Activated naive CD8-positive, alpha-beta T cell treated with anti-CD3 and anti-CD28 coated beads, Interleukin-2, amount 10 ng/mL, durations not matched to agents 7 days and 5 days (primary cell): Measurements from ENCODE around the gene VPS16. TPM values are rescaled to one million over a fixed set of nuclear protein-coding genes. Genes with fewer than 3 reads are reported as not detected.
"Not testable (repeated sequence)": the region's sequence is repeated elsewhere in the genome, so short reads cannot be mapped to it uniquely, and the experiment has no call there.

Experiments
- ATAC-seq: fragments of 150-1000 bp; cut with Tn5 transposase; one replicate; pipeline ENCODE4 v1.10.0; 2021; ENCODE audit warnings: low read depth, moderate library complexity
- POLR2A ChIA-PET: fragments of 350-600 bp; sonication (Branson Sonifier 250); formaldehyde crosslinking; loops from one replicate; lab custom pipeline; 2021; ENCODE audit warnings: antibody characterized with exemption; lab: Charles Lee
- DNase-seq: peaks from one replicate; pipeline ENCODE4 v3.0.0; 2021
- H3K27ac Mint-ChIP-seq: one replicate; pipeline ENCODE4 v1.8.0; 2022; ENCODE audit warnings: mild to moderate bottlenecking, mixed read lengths
- H3K27me3 Mint-ChIP-seq: one replicate; pipeline ENCODE4 v1.8.0; 2022; ENCODE audit warnings: mild to moderate bottlenecking, moderate library complexity, mixed read lengths
- H3K36me3 Mint-ChIP-seq: one replicate; pipeline ENCODE4 v1.8.0; 2021; ENCODE audit warnings: mild to moderate bottlenecking, mixed read lengths
- H3K4me1 Mint-ChIP-seq: one replicate; pipeline ENCODE4 v1.8.0; 2021; ENCODE audit warnings: mixed read lengths
- H3K4me3 Mint-ChIP-seq: one replicate; pipeline ENCODE4 v1.8.0; 2022; ENCODE audit warnings: mild to moderate bottlenecking, moderate library complexity, mixed read lengths
- H3K9me3 Mint-ChIP-seq: one replicate; pipeline ENCODE4 v1.8.0; 2021; ENCODE audit warnings: mixed read lengths
- total RNA-seq, 2 experiments: library from RNA; stranded (reverse); gene quantifications; one replicate each; pipeline ENCODE4 v1.2.3, GENCODE V29; 2021

Gene VPS16
- total RNA-seq, 2 experiments from 2014 or later = 54.6 to 56.7 TPM

DNA sequence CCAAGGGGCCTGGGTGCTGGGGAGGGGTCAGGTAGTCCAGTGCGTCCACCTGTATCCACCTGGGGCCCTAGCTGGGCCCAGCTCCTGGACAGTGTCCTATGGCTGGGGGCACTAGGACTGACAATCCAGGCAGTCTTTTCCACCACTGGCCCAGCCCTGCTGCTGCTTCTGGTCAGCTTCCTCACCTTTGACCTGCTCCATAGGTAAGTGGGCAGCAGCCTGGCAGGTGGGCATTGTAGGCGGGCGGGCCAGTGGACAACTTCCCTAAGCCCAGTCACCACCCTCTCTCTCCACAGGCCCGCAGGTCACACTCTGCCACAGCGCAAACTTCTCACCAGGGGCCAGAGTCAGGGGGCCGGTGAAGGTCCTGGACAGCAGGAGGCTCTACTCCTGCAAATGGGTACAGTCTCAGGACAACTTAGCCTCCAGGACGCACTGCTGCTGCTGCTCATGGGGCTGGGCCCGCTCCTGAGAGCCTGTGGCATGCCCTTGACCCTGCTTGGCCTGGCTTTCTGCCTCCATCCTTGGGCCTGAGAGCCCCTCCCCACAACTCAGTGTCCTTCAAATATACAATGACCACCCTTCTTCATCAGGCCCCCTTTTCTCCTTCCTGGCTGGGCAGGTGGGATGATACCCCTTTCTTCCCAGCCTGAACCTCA is 25.2 kb upstream of the VPS16 start:
- H3K9me3 Mint-ChIP-seq = peaks cover 8% of the 10 kb centered on the region
- H3K4me1 Mint-ChIP-seq = peaks cover 4% of the 10 kb centered on the region
- H3K36me3 Mint-ChIP-seq = no peaks in the 10 kb centered on the region
- DNase-seq (no peak), ATAC-seq (no peak)
- H3K27ac Mint-ChIP-seq = no peak overlapping the region
- no peak overlapping the region for H3K4me3 Mint-ChIP-seq
- POLR2A ChIA-PET = no interaction called here
- H3K27me3 Mint-ChIP-seq = peaks cover 65% of the 10 kb centered on the region

DNA sequence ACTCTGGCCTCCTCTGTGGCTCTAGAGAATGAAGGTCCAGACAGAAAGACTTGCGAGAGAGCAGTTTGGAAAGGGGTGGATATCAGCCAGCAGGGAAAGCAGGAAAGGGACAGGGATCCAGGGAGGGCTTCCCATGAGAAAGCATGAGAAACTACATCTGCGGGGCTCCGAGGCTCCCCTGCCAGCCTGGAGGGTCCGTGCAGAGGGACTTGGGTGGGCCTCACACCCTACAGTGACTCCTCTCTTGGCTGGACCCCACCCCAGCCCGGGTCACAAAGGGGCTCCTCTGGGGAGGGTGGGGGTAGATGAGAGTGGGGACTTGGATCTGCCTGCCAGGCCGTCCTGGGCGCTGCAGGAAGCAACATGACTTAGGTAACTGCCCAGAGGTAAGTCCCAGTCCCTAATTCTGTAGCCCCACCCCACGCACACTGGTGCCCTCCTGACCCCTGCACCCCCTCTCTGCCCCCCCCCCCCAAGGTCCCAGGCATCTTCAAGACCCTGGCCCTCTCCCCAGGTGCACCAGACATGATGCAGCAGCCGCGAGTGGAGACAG is 24.4 kb upstream of the VPS16 start, which contains the start of gene TMEM239:
TSS of gene TMEM239 (plus strand) at position 335 of the 553 bp plus-strand sequence. CDS start at position 526, 191 bp downstream.
- no peak within 1 kb of the TSS for H3K4me3 Mint-ChIP-seq
- H3K27me3 Mint-ChIP-seq = peaks cover 65% of the 10 kb centered on the region
- H3K9me3 Mint-ChIP-seq = peaks cover 8% of the 10 kb centered on the region
- H3K27ac Mint-ChIP-seq = no peak within 1 kb of the TSS
- H3K36me3 Mint-ChIP-seq = no peaks in the 10 kb centered on the region
- ATAC-seq (no peak), DNase-seq (no peak)
- POLR2A ChIA-PET = no interaction called here
- peaks cover 4% of the 10 kb centered on the region for H3K4me1 Mint-ChIP-seq

DNA sequence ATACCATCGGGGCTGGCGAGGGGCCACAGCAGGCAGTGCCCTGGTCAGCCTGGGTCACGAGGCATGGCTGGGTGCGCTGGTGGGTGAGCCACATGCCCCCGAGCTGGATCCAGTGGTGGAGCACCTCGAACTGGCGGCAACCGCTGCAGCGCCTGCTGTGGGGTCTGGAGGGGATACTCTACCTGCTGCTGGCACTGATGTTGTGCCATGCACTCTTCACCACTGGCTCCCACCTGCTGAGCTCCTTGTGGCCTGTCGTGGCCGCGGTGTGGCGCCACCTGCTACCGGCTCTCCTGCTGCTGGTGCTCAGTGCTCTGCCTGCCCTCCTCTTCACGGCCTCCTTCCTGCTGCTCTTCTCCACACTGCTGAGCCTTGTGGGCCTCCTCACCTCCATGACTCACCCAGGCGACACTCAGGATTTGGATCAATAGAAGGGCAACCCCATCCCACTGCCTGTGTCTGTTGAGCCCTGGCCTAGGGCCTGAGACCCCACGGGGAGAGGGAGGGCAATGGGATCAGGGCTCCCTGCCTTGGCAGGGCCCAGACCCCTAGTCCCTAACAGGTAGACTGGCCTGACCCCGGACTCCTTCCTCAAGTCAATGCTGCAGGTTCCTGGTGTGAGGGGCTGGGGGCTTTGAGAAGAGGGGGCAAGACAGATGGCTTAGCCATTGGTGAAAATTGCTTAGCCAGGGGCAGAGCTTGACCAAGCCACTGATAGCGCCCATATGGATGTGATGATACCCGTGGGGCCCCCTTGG is 23.8 kb upstream of the VPS16 start:
- H3K27me3 Mint-ChIP-seq = peaks cover 62% of the 10 kb centered on the region
- ATAC-seq = peak; percentile 74
- no peak overlapping the region for H3K4me3 Mint-ChIP-seq
- H3K9me3 Mint-ChIP-seq = peaks cover 8% of the 10 kb centered on the region
- H3K27ac Mint-ChIP-seq = no peak overlapping the region
- H3K36me3 Mint-ChIP-seq = no peaks in the 10 kb centered on the region
- H3K4me1 Mint-ChIP-seq = peaks cover 8% of the 10 kb centered on the region
- no peak for DNase-seq
- POLR2A ChIA-PET = no interaction called here

DNA sequence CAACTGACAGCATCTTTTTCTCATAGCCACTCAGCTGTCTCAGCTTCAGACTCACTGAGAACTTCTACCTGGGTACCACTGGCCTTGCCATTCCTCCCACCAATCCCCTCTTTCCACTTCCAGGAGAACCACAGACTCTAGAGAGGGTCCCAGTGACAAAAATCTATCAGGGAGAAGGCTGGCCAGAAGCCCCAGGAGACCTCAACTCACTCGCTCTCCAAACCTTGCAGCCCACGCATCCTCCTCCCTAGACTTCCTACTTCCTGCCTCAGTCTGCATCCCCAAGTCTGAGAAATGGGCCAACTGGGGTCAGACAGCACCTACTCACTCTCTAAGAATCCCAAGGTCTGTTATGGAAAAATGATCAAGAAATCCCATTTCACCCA is 23.2 kb upstream of the VPS16 start:
- Mint-ChIP-seq H3K4me3 (no peak overlapping the region), H3K9me3 (peaks cover 6% of the 10 kb centered on the region), H3K27ac (no peak overlapping the region), H3K36me3 (no peaks in the 10 kb centered on the region), H3K4me1 (peaks cover 11% of the 10 kb centered on the region), H3K27me3 (peaks cover 58% of the 10 kb centered on the region)
- DNase-seq (no peak), ATAC-seq (no peak)
- POLR2A ChIA-PET = no interaction called here

DNA sequence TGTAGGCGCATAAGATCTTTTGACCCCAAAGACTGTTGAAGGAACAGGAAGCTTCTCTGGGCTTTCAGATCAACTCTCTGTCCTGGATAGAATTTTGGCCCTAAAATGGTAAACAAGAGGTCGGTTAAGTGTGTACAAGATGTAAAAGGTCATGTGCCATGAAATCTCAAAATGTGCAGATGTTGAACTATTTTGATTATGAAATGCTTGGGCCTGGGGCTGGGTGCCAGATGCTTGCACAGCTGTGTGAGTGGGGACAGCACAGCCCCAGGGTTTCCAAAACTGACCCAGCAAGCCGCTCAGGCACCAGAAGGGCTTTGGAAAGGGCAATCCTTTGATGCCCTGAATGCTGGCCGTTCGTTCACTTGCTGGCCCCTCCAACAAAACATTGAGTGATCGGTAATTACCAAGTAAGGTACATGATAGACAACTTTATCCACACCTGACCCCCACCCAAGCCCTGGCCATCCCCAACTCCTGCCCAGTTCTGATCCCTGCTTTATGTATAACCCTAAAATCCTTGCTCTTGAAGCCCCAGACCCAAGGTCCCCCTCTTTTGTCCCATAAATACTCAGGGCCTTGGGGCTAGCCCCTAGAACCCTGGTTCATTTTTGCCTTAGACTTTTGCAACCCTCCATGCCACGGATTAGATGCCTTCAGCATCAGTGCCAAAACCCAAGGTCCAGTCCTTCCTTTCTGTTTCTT is 22.5 kb upstream of the VPS16 start:
- Mint-ChIP-seq H3K36me3 (no peaks in the 10 kb centered on the region), H3K27ac (no peak overlapping the region), H3K9me3 (peaks cover 3% of the 10 kb centered on the region), H3K4me3 (no peak overlapping the region), H3K27me3 (peaks cover 53% of the 10 kb centered on the region), H3K4me1 (peaks cover 11% of the 10 kb centered on the region)
- POLR2A ChIA-PET = no interaction called here
- no peak for ATAC-seq
- DNase-seq = no peak

DNA sequence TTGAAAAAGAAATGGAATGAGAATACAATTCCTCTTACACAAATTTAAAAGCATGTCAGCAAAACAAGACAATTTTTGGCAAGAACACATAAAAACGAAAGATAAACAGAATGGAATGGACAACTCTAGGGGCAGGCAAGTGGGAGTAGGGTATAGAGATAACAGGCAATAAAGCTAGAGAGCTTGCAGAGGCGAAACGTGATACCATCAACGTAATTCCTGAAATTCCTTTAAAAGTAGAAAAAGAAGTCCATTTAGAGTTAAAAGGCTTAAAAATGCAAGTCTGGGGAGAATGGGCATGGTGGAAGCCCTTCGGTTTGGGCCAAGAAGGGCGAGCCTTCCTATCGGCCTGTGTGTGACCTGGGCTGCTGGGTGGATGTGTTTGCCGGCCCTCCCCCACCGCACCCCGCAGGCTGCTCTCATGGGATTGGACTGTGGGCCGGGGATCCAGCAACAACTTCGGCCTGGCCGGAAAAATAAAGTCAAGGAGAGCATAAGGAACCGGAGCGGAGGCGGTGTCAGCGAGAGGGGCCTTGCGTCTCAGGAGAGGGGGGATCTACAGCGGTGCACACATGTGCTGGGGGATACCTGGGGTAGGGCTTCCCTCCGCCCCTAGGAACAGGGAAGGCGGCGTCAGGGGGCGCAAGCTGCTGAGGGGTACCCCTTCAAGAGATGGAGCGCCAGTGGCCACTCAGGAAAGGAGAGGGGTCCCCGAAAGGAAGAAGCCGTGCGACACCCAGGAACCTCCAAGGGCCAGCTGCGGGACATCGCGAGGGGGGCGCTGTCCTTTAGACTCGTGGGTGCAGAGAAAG is 20.3 kb upstream of the VPS16 start:
- Mint-ChIP-seq H3K36me3 (no peaks in the 10 kb centered on the region), H3K4me1 (peaks cover 11% of the 10 kb centered on the region), H3K4me3 (no peak overlapping the region), H3K27ac (no peak overlapping the region), H3K27me3 (peaks cover 38% of the 10 kb centered on the region), H3K9me3 (no peaks in the 10 kb centered on the region)
- POLR2A ChIA-PET = no interaction called here
- no peak for ATAC-seq
- DNase-seq = no peak

DNA sequence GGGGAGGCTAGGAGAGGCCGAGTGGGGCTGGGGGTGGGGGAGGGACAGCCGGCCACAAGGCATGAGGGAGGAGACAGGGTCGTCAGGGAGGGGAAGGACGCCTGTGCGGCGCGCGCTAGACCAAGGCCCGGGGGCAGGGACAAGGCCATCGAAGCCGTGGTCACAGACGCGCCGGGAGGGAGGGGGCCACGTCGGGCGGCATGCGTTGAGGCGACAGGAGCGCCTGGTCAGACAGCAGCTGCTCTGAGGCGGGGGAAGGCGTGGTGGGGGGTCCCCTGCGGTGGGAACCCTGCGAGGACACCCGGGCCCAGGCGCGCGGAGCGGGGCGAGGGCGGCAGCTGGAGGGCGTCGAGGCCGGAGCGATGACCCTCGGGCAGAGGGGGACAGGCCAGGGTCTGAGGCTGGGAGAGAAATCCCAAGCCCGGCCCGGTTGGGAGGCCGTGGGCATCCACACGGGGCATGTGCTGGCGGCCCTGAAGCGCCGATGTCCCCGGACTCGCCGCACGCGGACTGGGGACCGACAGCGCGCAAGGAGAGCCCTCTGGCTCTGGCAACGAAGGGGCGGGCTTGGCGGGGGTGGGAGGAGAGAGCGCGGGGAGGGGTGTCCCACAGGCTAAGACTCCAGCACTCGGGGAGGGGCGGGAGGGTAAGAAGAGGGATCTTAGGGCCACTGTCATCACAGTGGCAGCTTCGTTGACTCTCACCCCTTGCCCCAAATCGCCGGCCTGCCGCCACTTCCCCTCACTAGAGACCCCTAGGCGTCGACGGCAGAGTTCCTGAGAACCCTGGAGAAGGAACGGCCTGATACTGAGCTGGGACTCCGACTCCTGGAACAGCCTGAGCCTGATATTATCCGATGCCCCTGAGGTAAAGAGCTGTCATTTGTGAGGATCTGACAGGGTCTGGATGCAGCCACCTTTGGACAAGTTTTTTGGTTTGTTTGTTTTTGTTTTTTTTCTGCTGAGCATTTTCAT is 19.4 kb upstream of the VPS16 start:
- Mint-ChIP-seq H3K4me1 (peaks cover 17% of the 10 kb centered on the region), H3K27me3 (peaks cover 40% of the 10 kb centered on the region), H3K4me3 (peak overlapping the region; percentile 35), H3K9me3 (no peaks in the 10 kb centered on the region), H3K36me3 (no peaks in the 10 kb centered on the region), H3K27ac (no peak overlapping the region)
- ATAC-seq (no peak), DNase-seq (no peak)
- POLR2A ChIA-PET = interaction anchor here (0.5 to 1.8 kb wide), 3 partner anchors 20 to 515 kb away, joined by 3 to 6 read pairs (median 3); partner anchors contain the start of genes PCED1A and VPS16

DNA sequence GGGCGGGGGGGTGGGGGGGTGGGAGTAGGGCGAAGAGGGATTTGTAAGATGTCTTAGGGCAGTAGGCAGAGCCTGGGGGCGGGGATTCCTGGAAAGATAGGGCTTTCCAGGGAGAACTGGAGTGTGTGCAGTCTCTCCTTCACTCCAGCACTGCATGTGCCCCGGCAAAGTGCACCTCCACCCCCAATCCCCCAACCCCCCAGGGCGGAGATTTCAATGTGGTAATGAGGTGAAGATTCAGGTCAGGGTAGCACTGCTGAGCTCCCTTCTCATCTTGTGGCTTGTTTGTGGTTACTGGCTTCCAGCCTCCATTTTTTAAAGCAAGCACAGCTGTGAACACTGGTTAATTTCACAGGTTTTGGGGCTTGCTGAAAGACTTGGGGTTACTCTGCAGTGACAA is 18.5 kb upstream of the VPS16 start:
- DNase-seq = peak; percentile 62
- Mint-ChIP-seq H3K36me3 (no peaks in the 10 kb centered on the region), H3K9me3 (no peaks in the 10 kb centered on the region), H3K27ac (no peak overlapping the region), H3K4me1 (peaks cover 22% of the 10 kb centered on the region), H3K27me3 (peaks cover 49% of the 10 kb centered on the region), H3K4me3 (peak overlapping the region; percentile 44)
- ATAC-seq = peak; percentile 85
- POLR2A ChIA-PET = interaction anchor here (1.0 to 1.8 kb wide), 2 partner anchors 19 to 30 kb away, joined by 3 to 6 read pairs; partner anchors contain the start of genes PCED1A and VPS16

DNA sequence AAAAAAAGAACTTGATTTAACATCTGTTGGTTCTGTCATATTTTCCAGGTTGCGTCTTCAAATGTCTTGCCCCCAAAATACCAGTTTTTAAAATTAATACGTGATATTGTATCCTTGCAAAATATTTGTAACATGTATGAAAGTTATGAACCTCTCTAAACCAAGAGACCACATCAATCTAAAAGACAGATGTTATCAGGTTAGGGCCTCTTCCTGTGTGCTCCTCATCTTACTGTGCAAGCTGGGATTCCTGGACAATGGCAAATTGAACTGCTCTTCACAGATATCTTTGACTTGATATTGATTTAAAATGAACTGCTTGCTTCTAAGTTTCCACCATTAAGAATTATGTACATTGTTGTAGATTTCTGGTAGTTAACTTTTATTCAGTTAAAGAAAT is 14.8 kb upstream of the VPS16 start:
- POLR2A ChIA-PET = no interaction called here
- ATAC-seq (peak; percentile 37), DNase-seq (no peak)

DNA sequence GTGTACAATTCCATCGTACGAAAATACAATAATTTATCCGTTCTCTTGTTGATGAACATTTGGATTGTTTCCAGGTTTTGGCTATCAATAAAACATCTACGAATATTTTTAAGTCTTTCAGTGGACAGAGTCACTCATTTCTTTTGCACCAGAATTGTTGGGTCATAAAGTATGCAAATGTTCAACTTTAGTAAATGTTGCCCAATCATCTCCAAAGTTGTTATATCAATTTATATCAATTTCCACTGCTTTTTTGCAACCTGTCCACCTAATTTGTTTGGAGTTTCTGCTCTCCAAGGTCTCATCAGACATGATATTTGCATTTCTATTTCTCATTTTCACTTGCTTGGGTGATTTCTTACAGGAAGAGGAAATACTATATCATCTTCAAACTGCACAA is 13.9 kb upstream of the VPS16 start:
- no peaks in the 10 kb centered on the region for H3K36me3 Mint-ChIP-seq
- H3K9me3 Mint-ChIP-seq = no peaks in the 10 kb centered on the region
- H3K4me1 Mint-ChIP-seq = peaks cover 15% of the 10 kb centered on the region
- DNase-seq = no peak
- peaks cover 40% of the 10 kb centered on the region for H3K27me3 Mint-ChIP-seq
- no peak overlapping the region for H3K27ac Mint-ChIP-seq
- no peak overlapping the region for H3K4me3 Mint-ChIP-seq
- ATAC-seq = no peak
- POLR2A ChIA-PET = no interaction called here

More for the DNA sequence above, 14.8 kb upstream of the VPS16 start:
- no peaks in the 10 kb centered on the region for H3K36me3 Mint-ChIP-seq
- H3K4me3 Mint-ChIP-seq = peak overlapping the region; percentile 58
- H3K27me3 Mint-ChIP-seq = peaks cover 45% of the 10 kb centered on the region
- no peak overlapping the region for H3K27ac Mint-ChIP-seq
- no peaks in the 10 kb centered on the region for H3K9me3 Mint-ChIP-seq
- peaks cover 17% of the 10 kb centered on the region for H3K4me1 Mint-ChIP-seq

DNA sequence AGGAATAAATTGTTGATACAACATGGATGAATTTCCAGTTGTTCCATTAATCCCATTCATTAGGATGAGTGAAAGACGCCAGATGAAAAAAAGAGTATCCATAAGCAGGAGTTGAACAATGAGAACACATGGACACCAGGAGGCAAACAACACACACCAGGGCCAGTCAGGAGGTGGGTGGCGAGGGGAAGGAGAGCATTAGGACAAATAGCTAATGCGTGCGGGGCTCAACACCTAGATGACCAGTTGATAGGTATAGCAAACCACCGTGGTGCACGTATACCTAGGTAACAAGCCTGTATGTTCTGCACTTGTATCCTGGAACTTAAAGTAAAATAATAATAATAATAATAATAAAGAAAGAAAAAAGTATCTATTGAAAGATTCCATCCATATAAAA is 11.2 kb upstream of the VPS16 start:
- POLR2A ChIA-PET = no interaction called here
- peaks cover 4% of the 10 kb centered on the region for H3K36me3 Mint-ChIP-seq
- ATAC-seq (no peak), DNase-seq (no peak)
- H3K27ac Mint-ChIP-seq = no peak overlapping the region
- no peaks in the 10 kb centered on the region for H3K9me3 Mint-ChIP-seq
- peaks cover 12% of the 10 kb centered on the region for H3K4me1 Mint-ChIP-seq
- no peak overlapping the region for H3K4me3 Mint-ChIP-seq
- peaks cover 41% of the 10 kb centered on the region for H3K27me3 Mint-ChIP-seq

DNA sequence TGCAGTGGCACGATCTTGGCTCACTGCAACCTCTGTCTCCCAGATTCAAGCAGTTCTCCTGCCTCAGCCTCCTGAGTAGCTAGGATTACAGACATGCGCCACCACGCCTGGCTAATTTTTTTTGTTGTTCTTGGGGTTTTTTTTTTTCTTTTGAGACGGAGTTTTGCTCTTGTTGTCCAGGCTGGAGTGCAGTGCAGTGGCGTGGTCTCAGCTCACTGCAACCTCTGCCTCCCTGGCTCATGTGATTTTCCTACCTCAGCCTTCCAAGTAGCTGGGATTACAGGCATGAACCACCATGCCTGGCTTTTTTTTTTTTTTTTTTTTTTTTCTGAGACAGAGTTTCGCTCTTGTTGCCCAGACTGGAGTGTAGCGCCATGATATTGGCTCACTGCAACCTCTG is 9.3 kb upstream of the VPS16 start:
- not testable (repeated sequence) for H3K36me3 Mint-ChIP-seq, H3K4me3 Mint-ChIP-seq, H3K27ac Mint-ChIP-seq, DNase-seq, ATAC-seq, H3K4me1 Mint-ChIP-seq, H3K9me3 Mint-ChIP-seq
- H3K27me3 Mint-ChIP-seq = peaks cover 36% of the 10 kb centered on the region
- POLR2A ChIA-PET = interaction anchor here (0.6 kb wide), 1 partner anchor 33 kb away, joined by 4 read pairs; no protein-coding TSS in a partner anchor
